K562 (cell line): ENCODE data around the gene CCR9. TPM values are rescaled to one million over a fixed set of nuclear protein-coding genes. Genes with fewer than 3 reads are reported as not detected.

Source experiments
- BHLHE40 ChIP-seq: IDR thresholded peaks from 2 replicates; pipeline ENCODE4 v1.6.1; 2011; ENCODE audit warnings: low read length, improper control_type of control experiment
- CEBPB ChIP-seq: fragments of 450-650 bp; IDR thresholded peaks from 2 replicates; pipeline ENCODE4 v1.6.1; 2016; ENCODE audit warnings: missing genetic modification characterization, missing compliant biosample characterization
- CTBP1 ChIP-seq: fragments of 450-650 bp; IDR thresholded peaks from 2 replicates; pipeline ENCODE4 v1.6.1; 2016; ENCODE audit warnings: borderline replicate concordance
- EP300 ChIP-seq: IDR thresholded peaks from 2 replicates; pipeline ENCODE4 v1.6.1; 2012; ENCODE audit warnings: low read length, improper control_type of control experiment
- ESRRA ChIP-seq: fragments of 450-650 bp; IDR thresholded peaks from 2 replicates; pipeline ENCODE4 v1.6.1; 2014; ENCODE audit warnings: low read depth, mild to moderate bottlenecking, moderate library complexity, borderline replicate concordance
- EZH2 ChIP-seq: IDR thresholded peaks from 2 replicates; pipeline ENCODE4 v1.6.1; 2012; ENCODE audit warnings: low read depth, mild to moderate bottlenecking, inconsistent platforms, low read length, borderline replicate concordance
- PML ChIP-seq: IDR thresholded peaks from 2 replicates; pipeline ENCODE4 v1.6.1; 2012; ENCODE audit warnings: low read length, inconsistent platforms
- SMAD4 ChIP-seq: fragments of 250-450 bp; sonication (Bioruptor Pico); conservative IDR thresholded peaks from 2 replicates; pipeline ENCODE4 v1.8.0; 2021; ENCODE audit warnings: inconsistent platforms, mild to moderate bottlenecking, moderate library complexity
- SMARCB1 ChIP-seq: IDR thresholded peaks from 2 replicates; pipeline ENCODE4 v1.6.1; 2011; ENCODE audit warnings: improper control_type of control experiment, low read depth; ENCODE audit not compliant: insufficient read length
- TAL1 ChIP-seq: fragments of 450-650 bp; IDR thresholded peaks from 2 replicates; pipeline ENCODE4 v1.6.1; 2016; ENCODE audit warnings: mild to moderate bottlenecking
- THRA ChIP-seq: fragments of 450-650 bp; IDR thresholded peaks from 2 replicates; pipeline ENCODE4 v1.6.1; 2017; ENCODE audit warnings: mild to moderate bottlenecking, moderate library complexity
- polyA plus RNA-seq, 8 experiments: library from polyadenylated mRNA; depleted of rRNA in 4 of 8; stranded (reverse) in 5 of 8; unstranded in 3 of 8; fragments of >200 nt; fragmentation: Nextera tagmentation in 2 of 8; fragmentation: Illumina TruSeq in 1 of 8; extraction: Ambion mirVana in 2 of 8; extraction: Trizol in 1 of 8; gene quantifications; 2 replicates each; pipeline versions ENCODE4 v1.2.1 to v1.2.3, GENCODE V29; 2011 to 2014; ENCODE audit warnings: inconsistent platforms in 1 of 8, missing spikeins in 1 of 8
- total RNA-seq, 7 experiments: library from RNA; depleted of rRNA in 6 of 7; stranded (reverse); fragments of >200 nt in 6 of 7; fragmentation: Illumina TruSeq in 2 of 7; extraction: Trizol in 2 of 7; gene quantifications; 2 replicates each; pipeline versions ENCODE4 v1.2.1 to v1.2.3, GENCODE V29; 2011 to 2021; ENCODE audit warnings: low replicate concordance in 1 of 7
- TF ChIP-seq, protein P1 (sequence below): fragments of 450-650 bp; IDR thresholded peaks from 2 replicates; pipeline ENCODE4 v1.6.1; 2016; ENCODE audit warnings: mild to moderate bottlenecking, moderate library complexity
- TF ChIP-seq, protein P2 (sequence below): sonication (generic); formaldehyde crosslinking; IDR thresholded peaks from 2 replicates; pipeline ENCODE4 v1.8.0; 2022; ENCODE audit warnings: missing genetic modification reagents, mild to moderate bottlenecking, moderate library complexity, borderline replicate concordance

Gene CCR9
- total and polyA plus RNA-seq, 9 of the 15 experiments (the other 6 are each of a cell fraction or from before 2014, with no cell fraction given) = not detected

GRCh38 chr3:45874677-45875346 is 11.5 kb upstream of the CCR9 start (continued):
- TF ChIP-seq BHLHE40 = peak; percentile 76; the same call in 1 of the 2 replicates
- no peak for TF ChIP-seq EP300
- no peak for TF ChIP-seq PML
- TF ChIP-seq CEBPB (tag) = no peak
- no peak for TF ChIP-seq EZH2
- TF ChIP-seq, protein P1, sequence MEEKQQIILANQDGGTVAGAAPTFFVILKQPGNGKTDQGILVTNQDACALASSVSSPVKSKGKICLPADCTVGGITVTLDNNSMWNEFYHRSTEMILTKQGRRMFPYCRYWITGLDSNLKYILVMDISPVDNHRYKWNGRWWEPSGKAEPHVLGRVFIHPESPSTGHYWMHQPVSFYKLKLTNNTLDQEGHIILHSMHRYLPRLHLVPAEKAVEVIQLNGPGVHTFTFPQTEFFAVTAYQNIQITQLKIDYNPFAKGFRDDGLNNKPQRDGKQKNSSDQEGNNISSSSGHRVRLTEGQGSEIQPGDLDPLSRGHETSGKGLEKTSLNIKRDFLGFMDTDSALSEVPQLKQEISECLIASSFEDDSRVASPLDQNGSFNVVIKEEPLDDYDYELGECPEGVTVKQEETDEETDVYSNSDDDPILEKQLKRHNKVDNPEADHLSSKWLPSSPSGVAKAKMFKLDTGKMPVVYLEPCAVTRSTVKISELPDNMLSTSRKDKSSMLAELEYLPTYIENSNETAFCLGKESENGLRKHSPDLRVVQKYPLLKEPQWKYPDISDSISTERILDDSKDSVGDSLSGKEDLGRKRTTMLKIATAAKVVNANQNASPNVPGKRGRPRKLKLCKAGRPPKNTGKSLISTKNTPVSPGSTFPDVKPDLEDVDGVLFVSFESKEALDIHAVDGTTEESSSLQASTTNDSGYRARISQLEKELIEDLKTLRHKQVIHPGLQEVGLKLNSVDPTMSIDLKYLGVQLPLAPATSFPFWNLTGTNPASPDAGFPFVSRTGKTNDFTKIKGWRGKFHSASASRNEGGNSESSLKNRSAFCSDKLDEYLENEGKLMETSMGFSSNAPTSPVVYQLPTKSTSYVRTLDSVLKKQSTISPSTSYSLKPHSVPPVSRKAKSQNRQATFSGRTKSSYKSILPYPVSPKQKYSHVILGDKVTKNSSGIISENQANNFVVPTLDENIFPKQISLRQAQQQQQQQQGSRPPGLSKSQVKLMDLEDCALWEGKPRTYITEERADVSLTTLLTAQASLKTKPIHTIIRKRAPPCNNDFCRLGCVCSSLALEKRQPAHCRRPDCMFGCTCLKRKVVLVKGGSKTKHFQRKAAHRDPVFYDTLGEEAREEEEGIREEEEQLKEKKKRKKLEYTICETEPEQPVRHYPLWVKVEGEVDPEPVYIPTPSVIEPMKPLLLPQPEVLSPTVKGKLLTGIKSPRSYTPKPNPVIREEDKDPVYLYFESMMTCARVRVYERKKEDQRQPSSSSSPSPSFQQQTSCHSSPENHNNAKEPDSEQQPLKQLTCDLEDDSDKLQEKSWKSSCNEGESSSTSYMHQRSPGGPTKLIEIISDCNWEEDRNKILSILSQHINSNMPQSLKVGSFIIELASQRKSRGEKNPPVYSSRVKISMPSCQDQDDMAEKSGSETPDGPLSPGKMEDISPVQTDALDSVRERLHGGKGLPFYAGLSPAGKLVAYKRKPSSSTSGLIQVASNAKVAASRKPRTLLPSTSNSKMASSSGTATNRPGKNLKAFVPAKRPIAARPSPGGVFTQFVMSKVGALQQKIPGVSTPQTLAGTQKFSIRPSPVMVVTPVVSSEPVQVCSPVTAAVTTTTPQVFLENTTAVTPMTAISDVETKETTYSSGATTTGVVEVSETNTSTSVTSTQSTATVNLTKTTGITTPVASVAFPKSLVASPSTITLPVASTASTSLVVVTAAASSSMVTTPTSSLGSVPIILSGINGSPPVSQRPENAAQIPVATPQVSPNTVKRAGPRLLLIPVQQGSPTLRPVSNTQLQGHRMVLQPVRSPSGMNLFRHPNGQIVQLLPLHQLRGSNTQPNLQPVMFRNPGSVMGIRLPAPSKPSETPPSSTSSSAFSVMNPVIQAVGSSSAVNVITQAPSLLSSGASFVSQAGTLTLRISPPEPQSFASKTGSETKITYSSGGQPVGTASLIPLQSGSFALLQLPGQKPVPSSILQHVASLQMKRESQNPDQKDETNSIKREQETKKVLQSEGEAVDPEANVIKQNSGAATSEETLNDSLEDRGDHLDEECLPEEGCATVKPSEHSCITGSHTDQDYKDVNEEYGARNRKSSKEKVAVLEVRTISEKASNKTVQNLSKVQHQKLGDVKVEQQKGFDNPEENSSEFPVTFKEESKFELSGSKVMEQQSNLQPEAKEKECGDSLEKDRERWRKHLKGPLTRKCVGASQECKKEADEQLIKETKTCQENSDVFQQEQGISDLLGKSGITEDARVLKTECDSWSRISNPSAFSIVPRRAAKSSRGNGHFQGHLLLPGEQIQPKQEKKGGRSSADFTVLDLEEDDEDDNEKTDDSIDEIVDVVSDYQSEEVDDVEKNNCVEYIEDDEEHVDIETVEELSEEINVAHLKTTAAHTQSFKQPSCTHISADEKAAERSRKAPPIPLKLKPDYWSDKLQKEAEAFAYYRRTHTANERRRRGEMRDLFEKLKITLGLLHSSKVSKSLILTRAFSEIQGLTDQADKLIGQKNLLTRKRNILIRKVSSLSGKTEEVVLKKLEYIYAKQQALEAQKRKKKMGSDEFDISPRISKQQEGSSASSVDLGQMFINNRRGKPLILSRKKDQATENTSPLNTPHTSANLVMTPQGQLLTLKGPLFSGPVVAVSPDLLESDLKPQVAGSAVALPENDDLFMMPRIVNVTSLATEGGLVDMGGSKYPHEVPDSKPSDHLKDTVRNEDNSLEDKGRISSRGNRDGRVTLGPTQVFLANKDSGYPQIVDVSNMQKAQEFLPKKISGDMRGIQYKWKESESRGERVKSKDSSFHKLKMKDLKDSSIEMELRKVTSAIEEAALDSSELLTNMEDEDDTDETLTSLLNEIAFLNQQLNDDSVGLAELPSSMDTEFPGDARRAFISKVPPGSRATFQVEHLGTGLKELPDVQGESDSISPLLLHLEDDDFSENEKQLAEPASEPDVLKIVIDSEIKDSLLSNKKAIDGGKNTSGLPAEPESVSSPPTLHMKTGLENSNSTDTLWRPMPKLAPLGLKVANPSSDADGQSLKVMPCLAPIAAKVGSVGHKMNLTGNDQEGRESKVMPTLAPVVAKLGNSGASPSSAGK = peak; percentile 32; the same call in 1 of the 2 replicates
- TF ChIP-seq, protein P2, sequence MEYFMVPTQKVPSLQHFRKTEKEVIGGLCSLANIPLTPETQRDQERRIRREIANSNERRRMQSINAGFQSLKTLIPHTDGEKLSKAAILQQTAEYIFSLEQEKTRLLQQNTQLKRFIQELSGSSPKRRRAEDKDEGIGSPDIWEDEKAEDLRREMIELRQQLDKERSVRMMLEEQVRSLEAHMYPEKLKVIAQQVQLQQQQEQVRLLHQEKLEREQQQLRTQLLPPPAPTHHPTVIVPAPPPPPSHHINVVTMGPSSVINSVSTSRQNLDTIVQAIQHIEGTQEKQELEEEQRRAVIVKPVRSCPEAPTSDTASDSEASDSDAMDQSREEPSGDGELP = peak; percentile 56
- no peak for TF ChIP-seq THRA
- TF ChIP-seq CTBP1 = peak; percentile 76; the same call in 1 of the 2 replicates
- TF ChIP-seq SMAD4 = peak; percentile 77
- peak; percentile 70 for TF ChIP-seq TAL1
- TF ChIP-seq SMARCB1 = no peak
- TF ChIP-seq ESRRA = peak; percentile 10; the same call in 1 of the 2 replicates
